22Rv1 (cell line): ENCODE results near the gene TANC2.

Source experiments
- CTCF ChIP-seq: fragments of 450-650 bp; IDR thresholded peaks from 2 replicates; pipeline ENCODE4 v1.5.1; 2017; ENCODE audit warnings: mild to moderate bottlenecking
- ZFX ChIP-seq: fragments of 450-650 bp; IDR thresholded peaks from 2 replicates; pipeline ENCODE4 v1.6.1; 2017; ENCODE audit warnings: antibody characterized with exemption, borderline replicate concordance

DNA sequence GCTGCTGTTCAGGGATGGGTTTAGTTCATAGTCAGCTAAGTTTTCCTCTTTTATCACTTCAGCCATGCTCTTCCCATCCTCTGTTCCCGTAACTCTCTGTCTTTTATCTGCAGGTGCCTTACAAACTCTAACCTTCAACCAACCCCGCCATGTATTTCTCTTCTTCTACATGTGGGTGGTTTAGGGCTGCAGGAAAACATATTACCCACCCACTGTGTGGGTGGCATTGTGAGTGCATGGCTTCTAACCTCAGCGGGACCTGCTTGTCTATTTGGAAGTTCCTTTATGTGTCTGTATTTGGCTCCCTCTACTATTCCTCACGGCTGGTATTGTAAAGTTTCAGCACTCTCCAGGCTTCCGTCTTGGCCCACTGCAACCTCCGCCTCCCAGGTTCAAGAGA, 39.0 kb upstream of the TANC2 start:
- no peak for TF ChIP-seq CTCF
- TF ChIP-seq ZFX, result no peak
